MCF 10A (cell line): Measurements from ENCODE around the gene LRMDA. TPM values are rescaled to one million over a fixed set of nuclear protein-coding genes. Genes with fewer than 3 reads are reported as not detected.

Source experiments
- BruUV-seq: library from RNA; stranded (reverse); fragments of 400-500 nt; replicated peaks from 2 replicates; lab custom pipeline; 2021; lab: Mats Ljungman, UMichigan
- CTCF ChIA-PET: fragments of 300-600 bp; sonication (Branson Sonifier 250); formaldehyde crosslinking; extraction: SDS; loops from one replicate; lab custom pipeline; 2021; ENCODE audit warnings: antibody characterized with exemption, inconsistent platforms; lab: Yijun Ruan, JAX
- POLR2A ChIA-PET: fragments of 300-600, 350-650 bp; sonication (Branson Sonifier 250); formaldehyde crosslinking; extraction: SDS; loops from one replicate; lab custom pipeline; 2020; ENCODE audit warnings: antibody characterized with exemption, inconsistent platforms; lab: Yijun Ruan, JAX
- DNase-seq: peaks from one replicate; pipeline ENCODE4 v3.0.0-alpha.2; 2018; ENCODE audit not compliant: unreplicated experiment
- H3K27ac Mint-ChIP-seq: one replicate; pipeline ENCODE4 v1.8.0; 2022; ENCODE audit warnings: mild to moderate bottlenecking, low read depth, mixed read lengths; ENCODE audit not compliant: unreplicated experiment
- H3K27me3 Mint-ChIP-seq: one replicate; pipeline ENCODE4 v1.8.0; 2022; ENCODE audit warnings: mixed read lengths; ENCODE audit not compliant: insufficient read depth, unreplicated experiment
- H3K36me3 Mint-ChIP-seq: one replicate; pipeline ENCODE4 v1.8.0; 2022; ENCODE audit warnings: mild to moderate bottlenecking, moderate library complexity, mixed read lengths; ENCODE audit not compliant: insufficient read depth, unreplicated experiment
- H3K4me1 Mint-ChIP-seq: one replicate; pipeline ENCODE4 v1.8.0; 2022; ENCODE audit warnings: mixed read lengths; ENCODE audit not compliant: insufficient read depth, unreplicated experiment
- H3K4me3 Mint-ChIP-seq: one replicate; pipeline ENCODE4 v1.8.0; 2022; ENCODE audit warnings: mild to moderate bottlenecking, moderate library complexity, mixed read lengths; ENCODE audit not compliant: unreplicated experiment
- H3K9me3 Mint-ChIP-seq: one replicate; pipeline ENCODE4 v1.8.0; 2022; ENCODE audit warnings: mixed read lengths; ENCODE audit not compliant: unreplicated experiment
- intact Hi-C: fragments of 100-400 bp; cut with micrococcal nuclease; formaldehyde crosslinking; loops from 2 replicates; pipeline ENCODE4 v1.14.1; 2022
- total RNA-seq: library from RNA; stranded (reverse); gene quantifications from 2 replicates; pipeline ENCODE4 v1.2.3, GENCODE V29; 2022
- TF ChIP-seq, protein P1 (sequence below): fragments of 200-600 bp; IDR thresholded peaks from one replicate; pipeline ENCODE4 v1.8.0; 2022; ENCODE audit warnings: antibody characterized with exemption, mild to moderate bottlenecking; ENCODE audit not compliant: unreplicated experiment

LRMDA gene
- total RNA-seq, 1 experiment from 2014 or later: not detected

DNA sequence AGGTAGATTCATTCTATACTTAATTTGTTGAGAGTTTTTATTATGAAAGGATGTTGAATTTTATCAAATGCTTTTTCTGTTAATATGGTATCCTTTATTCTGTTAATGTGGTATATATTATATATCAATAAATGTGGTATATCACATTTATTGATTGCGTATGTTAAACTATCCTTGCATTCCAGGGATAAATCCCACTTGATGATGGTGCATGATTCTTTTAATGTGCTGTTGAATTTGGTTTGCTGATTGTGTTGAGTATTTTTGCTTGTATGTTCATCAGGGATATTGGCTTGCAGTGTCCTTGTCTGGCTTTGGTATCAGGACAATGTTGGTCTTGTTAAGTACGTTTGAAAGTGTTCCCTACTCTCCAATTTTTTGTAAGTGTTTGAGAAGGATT, 11.9 kb downstream of the LRMDA start:
- no peak overlapping the region for H3K4me3 Mint-ChIP-seq
- no peak for DNase-seq
- TF ChIP-seq, protein P1, sequence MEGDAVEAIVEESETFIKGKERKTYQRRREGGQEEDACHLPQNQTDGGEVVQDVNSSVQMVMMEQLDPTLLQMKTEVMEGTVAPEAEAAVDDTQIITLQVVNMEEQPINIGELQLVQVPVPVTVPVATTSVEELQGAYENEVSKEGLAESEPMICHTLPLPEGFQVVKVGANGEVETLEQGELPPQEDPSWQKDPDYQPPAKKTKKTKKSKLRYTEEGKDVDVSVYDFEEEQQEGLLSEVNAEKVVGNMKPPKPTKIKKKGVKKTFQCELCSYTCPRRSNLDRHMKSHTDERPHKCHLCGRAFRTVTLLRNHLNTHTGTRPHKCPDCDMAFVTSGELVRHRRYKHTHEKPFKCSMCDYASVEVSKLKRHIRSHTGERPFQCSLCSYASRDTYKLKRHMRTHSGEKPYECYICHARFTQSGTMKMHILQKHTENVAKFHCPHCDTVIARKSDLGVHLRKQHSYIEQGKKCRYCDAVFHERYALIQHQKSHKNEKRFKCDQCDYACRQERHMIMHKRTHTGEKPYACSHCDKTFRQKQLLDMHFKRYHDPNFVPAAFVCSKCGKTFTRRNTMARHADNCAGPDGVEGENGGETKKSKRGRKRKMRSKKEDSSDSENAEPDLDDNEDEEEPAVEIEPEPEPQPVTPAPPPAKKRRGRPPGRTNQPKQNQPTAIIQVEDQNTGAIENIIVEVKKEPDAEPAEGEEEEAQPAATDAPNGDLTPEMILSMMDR: no peak
- H3K36me3 Mint-ChIP-seq: no peaks in the 10 kb centered on the region
- BruUV-seq: no TSS peak
- no peaks in the 10 kb centered on the region for H3K27me3 Mint-ChIP-seq
- peaks cover 10% of the 10 kb centered on the region for H3K9me3 Mint-ChIP-seq
- H3K27ac Mint-ChIP-seq: no peak overlapping the region
- POLR2A ChIA-PET: interaction anchor here (0.6 kb wide), 1 partner anchor 41 kb away, joined by 3 read pairs; no protein-coding TSS in a partner anchor
- CTCF ChIA-PET: no interaction called here
- H3K4me1 Mint-ChIP-seq: peaks cover 5% of the 10 kb centered on the region
- intact Hi-C loops: no loop called here

DNA sequence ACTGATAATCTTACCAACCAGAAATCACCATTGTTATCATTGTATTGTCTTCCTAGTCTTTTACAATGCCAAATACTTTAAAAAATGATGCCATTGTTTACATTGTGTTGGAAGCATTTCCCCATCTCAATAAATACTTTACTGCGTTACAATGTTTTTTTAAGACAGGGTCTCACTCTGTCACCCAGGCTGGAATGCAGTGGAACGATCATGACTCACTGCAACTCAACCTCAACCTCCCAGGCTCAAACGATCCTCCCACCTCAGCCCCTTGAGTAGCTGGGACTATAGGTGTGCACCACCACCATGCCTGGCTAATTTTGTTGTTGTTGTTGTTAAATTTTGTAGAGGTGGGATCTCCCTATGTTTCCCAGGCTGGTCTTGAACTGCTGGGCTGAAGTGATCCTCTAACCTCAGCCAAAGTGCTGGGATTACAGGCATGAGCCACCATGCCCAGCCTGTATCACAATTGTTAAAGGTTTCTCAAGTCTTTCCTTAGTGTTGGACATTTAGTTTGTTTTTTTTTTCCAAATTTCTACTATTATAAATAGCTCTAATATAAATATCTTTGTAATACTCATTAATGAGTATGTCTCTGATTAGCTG, 13.5 kb downstream of the LRMDA start:
- intact Hi-C loops: no loop called here
- no TSS peak for BruUV-seq
- H3K4me1 Mint-ChIP-seq: peaks cover 6% of the 10 kb centered on the region
- no peaks in the 10 kb centered on the region for H3K36me3 Mint-ChIP-seq
- no peaks in the 10 kb centered on the region for H3K27me3 Mint-ChIP-seq
- H3K9me3 Mint-ChIP-seq: peaks cover 10% of the 10 kb centered on the region
- POLR2A ChIA-PET: interaction anchor here (1.1 kb wide), 1 partner anchor 8 kb away, joined by 3 read pairs; no protein-coding TSS in a partner anchor
- no peak overlapping the region for H3K4me3 Mint-ChIP-seq
- H3K27ac Mint-ChIP-seq: no peak overlapping the region
- CTCF ChIA-PET: interaction anchor here (0.6 to 0.9 kb wide), 2 partner anchors 20 to 592 kb away, joined by 3 read pairs; no protein-coding TSS in a partner anchor
- TF ChIP-seq, protein P1: no peak
- DNase-seq: no peak

DNA sequence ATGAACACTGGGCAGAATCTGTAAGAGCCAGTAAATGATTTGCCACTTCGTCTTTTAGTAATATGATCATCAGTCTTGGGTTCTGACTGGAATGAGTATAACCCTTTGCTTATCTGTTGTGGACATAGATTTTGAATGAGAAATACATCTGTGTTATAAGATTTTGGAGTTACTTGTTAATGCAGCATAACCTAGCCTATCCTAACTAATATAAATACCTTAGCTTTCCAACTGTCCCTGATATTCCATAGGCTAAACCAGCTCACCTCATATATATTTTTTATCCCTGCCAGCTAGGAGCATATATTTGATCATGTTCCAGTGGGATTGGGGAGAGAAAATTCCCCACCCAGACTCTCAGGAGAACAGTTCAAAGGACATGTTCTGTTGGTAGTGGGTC, 15.1 kb downstream of the LRMDA start:
- TF ChIP-seq, protein P1: no peak
- ChIA-PET POLR2A (no interaction called here), CTCF (interaction anchor here (0.6 kb wide), 1 partner anchor 1507 kb away, joined by 7 read pairs; no protein-coding TSS in a partner anchor)
- Mint-ChIP-seq H3K9me3 (peaks cover 10% of the 10 kb centered on the region), H3K4me3 (no peak overlapping the region), H3K36me3 (no peaks in the 10 kb centered on the region), H3K4me1 (peaks cover 6% of the 10 kb centered on the region), H3K27ac (no peak overlapping the region), H3K27me3 (no peaks in the 10 kb centered on the region)
- intact Hi-C loops: no loop called here
- DNase-seq: no peak
- no TSS peak for BruUV-seq

DNA sequence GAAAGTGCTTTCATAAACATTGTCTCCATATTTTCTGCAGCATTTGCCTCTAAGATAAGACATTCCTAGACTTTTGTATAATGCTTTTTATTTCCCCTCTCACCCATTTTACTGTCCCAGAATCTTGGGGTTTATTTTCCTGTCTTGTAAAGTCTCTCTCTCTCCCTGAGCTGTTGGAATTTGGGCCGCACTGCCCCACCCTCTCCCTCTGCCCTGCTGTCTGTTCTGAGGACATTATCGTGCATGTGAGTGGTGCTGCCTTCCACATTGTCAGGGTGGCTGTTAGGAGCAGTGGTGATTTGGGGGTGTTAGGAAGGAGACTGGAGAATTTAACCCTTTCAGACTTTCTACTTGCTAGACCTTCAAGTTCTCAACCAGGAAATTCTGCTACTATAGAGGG, 16.7 kb downstream of the LRMDA start:
- H3K4me3 Mint-ChIP-seq: no peak overlapping the region
- H3K27ac Mint-ChIP-seq: no peak overlapping the region
- CTCF ChIA-PET: interaction anchor here (0.6 kb wide), 1 partner anchor 48 kb away, joined by 3 read pairs; no protein-coding TSS in a partner anchor
- H3K4me1 Mint-ChIP-seq: peaks cover 6% of the 10 kb centered on the region
- no peaks in the 10 kb centered on the region for H3K9me3 Mint-ChIP-seq
- BruUV-seq: no TSS peak
- POLR2A ChIA-PET: interaction anchor here (0.7 to 0.9 kb wide), 2 partner anchors 20 to 537 kb away, joined by 3 read pairs; no protein-coding TSS in a partner anchor
- TF ChIP-seq, protein P1: no peak
- no peaks in the 10 kb centered on the region for H3K36me3 Mint-ChIP-seq
- no peaks in the 10 kb centered on the region for H3K27me3 Mint-ChIP-seq
- intact Hi-C loops: no loop called here
- DNase-seq: no peak
